ENCODE data around the gene CDK16.

DNA sequence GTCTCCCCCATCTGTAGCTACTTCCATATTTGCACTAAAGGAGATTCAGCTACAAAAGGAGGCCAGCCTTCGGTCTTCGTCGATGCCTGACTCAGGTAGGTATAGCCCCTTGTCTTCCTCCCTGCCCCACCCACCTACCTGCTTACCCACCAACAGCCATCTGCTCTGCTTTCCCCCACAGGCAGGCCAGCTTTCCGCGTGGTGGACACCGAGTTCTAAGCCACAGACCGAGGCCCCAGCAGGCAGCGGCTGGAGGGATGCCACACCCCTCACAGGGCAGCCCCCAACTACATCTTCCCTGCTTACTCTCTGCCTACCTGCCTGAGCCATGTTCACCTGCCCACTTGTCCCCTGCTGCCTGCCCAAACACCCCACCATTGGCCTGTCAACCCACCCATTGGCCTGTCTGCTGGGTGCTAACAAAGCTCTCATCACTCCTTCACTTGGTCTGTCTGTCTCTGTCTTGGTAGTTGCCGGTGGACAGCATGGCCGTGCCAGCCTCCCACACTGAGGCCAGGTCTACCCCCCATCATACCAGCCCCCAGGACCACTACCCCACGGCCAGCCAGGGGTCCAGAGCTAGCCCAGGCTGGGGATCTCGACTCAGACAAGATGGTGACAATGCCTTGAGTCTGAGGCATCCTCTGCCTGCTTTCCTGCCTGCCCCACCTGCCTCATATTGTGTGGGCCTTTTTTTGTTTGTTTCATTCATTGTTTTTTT, 10.2 kb downstream of the CDK16 start:
- no peak for TF ChIP-seq POLR2A (IDR thresholded peaks at IDR 0.05)
- TF ChIP-seq, protein P1, sequence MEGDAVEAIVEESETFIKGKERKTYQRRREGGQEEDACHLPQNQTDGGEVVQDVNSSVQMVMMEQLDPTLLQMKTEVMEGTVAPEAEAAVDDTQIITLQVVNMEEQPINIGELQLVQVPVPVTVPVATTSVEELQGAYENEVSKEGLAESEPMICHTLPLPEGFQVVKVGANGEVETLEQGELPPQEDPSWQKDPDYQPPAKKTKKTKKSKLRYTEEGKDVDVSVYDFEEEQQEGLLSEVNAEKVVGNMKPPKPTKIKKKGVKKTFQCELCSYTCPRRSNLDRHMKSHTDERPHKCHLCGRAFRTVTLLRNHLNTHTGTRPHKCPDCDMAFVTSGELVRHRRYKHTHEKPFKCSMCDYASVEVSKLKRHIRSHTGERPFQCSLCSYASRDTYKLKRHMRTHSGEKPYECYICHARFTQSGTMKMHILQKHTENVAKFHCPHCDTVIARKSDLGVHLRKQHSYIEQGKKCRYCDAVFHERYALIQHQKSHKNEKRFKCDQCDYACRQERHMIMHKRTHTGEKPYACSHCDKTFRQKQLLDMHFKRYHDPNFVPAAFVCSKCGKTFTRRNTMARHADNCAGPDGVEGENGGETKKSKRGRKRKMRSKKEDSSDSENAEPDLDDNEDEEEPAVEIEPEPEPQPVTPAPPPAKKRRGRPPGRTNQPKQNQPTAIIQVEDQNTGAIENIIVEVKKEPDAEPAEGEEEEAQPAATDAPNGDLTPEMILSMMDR (IDR thresholded peaks at IDR 0.05) = no peak
